Measurements from ENCODE around the gene MLYCD.

- TF ChIP-seq CTCF (IDR thresholded peaks at IDR 0.05; ENCODE audit: insufficient read depth, low read depth, low read length) (no peak), EZH2 (IDR thresholded peaks at IDR 0.05; ENCODE audit: insufficient read depth, low read length) (no peak)
Measured at GRCh38 chr16:83849421-83849820, 49.5 kb upstream of the MLYCD start.

Measured in astrocyte (in vitro differentiated cells and primary cell).